ENCODE results near the gene FLAD1.

Gene FLAD1

DNA sequence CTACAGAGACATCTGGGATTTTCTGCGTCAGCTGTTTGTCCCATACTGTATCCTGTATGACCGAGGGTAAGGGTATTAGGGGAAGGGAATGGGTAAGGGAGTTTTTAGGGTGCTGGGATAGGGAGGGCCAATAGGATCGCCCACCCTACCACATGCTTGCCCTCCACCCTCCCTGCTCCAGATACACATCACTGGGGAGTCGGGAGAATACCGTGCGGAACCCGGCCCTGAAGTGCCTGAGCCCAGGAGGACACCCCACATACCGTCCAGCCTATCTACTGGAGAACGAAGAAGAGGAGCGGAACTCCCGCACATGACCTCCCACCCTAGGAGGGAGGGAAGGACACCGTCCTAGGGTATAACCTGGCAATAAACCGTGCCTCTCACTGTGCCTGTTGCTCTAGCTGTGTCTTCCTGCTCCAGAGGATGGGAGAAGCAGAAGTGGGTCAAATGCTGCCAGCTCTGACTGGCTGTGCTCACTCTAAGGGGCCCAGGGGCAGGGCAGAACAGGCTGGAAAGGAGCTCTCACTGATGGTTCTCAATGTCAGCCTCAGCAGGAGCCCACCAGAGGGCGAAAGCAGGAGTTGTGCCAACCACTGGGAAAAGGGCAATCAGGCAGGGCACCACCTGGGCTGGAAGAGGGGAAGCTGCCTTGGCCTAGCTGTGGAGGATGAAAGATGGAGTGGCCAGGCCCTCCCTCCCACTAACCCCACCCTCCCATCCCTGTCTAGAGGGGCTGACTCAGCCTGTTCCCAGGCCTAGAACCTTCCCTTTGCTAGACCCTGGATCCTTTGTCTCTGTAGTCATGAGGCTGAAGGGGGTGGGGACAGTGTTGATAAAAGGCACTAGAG is 9.8 kb downstream of the FLAD1 start:
- peak; percentile 52 for DNase-seq (ENCODE audit: low read depth)

- no peak for DNase-seq (ENCODE audit: low read depth)
Measured at GRCh38 chr1:154993572-154994268, 10.6 kb downstream of the FLAD1 start, which contains the start of gene LENEP. LENEP (plus strand) TSS chr1:154993586; CDS start chr1:154993608, 22 bp downstream.

- DNase-seq (ENCODE audit: low read depth): no peak
Measured at GRCh38 chr1:154994269-154994587, 11.1 kb downstream of the FLAD1 start.

DNA sequence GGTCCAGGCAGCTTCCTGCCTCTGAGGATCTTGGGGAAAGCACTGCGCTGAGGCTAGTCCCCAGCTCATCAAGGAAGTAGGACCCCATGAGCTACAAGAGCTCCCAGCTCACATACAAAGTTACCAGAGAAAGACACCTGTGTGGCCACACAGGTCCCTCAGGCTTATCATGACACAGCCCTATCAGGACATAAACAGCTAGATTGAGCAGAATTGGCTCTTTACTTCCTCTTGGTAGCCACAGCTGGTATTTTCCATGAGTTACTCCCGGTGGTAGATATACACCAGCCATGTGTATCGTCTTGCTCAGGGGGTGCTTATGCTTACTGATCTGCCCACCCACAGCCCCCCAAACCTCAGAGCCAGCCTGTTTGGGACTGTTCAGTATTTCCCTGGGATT is 11.4 kb downstream of the FLAD1 start:
- no peak for DNase-seq (ENCODE audit: low read depth)

DNA sequence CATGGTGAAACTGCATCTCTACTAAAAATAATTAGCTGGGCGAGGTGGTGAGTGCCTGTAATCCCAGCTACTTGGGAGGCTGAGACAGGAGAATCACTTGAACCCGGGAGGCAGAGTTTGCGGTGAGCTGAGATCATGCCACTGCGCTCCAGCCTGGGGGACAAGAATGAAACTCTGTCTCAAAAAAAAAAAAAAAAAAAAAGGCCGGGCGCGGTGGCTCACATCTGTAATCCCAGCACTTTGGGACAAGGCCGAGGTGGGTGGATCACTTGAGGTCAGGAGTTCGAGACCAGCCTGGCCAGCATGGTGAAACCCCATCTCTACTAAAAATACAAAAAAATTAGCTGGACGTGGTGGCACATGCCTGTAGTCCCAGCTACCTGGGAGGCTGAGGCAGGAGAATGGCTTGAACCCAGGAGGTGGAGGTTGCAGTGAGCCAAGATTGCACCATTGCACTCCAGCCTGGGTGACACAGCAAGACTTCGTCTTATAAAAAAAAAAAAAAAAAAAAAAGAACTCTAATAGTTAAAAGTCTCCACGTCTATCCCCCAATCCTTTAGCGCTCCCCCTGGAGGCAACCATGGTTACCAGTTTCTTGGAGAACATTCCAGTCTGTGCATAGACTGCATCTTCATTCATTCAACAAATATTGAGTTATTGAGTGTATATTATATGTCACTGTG is 12.3 kb downstream of the FLAD1 start:
- peak; percentile 86 for DNase-seq (ENCODE audit: low read depth)

DNA sequence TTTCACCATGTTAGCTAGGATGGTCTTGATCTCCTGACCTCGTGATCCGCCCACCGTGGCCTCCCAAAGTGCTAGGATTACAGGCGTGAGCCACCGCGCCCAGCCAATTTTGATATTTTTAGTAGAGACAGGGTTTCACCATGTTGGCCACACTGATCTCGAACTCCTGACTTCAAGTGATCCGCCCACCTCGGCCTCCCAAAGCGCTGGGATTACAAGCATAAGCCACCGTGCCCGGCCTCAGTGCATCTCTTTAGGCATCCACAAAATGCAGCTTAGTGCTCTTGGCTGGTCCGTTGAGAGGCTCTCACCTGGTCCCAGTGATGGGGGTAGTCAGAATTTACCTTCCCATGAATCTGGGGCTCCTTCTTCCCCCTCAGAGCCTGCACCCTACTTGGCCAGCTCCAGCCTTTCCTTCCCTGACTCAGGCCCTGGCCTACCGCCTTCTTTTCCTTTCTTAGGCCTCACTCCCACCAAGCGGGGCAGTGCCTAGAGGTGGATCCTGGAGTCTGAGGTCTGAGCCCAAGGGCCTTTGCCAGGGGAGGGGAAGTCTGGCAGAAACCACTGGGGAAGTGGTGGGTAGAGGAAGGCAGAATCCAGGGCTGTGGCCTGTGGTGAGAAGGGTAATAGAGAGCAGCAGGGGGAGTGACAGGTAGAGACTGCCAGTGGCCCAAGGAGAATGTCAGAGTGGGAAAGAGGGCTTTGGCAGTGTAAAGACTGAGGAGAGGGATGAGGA is 14.0 kb downstream of the FLAD1 start:
- DNase-seq (ENCODE audit: low read depth): no peak

- no peak for DNase-seq (ENCODE audit: low read depth)
Measured at GRCh38 chr1:154998201-154998780, 15.1 kb downstream of the FLAD1 start.

DNA sequence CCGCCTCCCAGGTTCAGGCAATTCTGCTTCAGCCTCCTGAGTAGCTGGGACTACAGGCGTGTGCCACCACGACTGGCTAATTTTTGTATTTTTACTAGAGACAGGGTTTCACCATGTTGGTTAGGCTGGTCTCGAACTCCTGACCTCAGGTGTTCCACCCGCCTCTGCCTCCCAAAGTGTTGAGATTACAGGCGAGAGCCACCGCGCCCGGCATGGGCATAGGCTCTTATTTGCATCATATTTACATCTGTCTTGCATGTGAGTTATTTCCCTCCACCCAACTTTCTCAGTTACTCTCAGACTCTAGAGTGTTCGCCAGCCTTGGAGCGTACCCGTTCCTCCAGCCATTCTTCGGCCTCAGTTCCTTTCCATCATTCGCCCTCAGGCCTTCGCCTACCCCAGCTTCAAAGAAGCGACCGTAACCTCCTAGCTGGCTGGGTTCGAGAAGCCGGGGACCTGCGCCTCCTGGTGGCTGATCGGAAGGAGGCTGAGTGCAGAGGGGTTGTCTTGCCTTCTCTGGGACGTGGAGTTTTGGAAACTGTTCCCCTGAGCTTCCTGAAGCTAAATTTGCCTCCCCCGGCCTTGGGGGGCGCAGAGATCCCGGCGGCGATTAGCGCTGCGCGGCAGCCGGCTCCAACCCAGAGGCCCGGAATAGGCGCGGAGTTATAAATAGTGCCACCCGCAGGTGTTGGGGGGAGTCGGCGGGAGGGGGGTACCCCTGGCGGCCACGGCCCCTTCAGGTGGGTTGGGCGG is 15.8 kb downstream of the FLAD1 start:
- DNase-seq (ENCODE audit: low read depth): peak; percentile 74

- no peak for DNase-seq (ENCODE audit: low read depth)
Measured at GRCh38 chr1:154999571-155000410, 16.6 kb downstream of the FLAD1 start.

GRCh38 chr1:155000411-155000725 is 17.2 kb downstream of the FLAD1 start:
- no peak for DNase-seq (ENCODE audit: low read depth)

GRCh38 chr1:155000726-155001424 is 17.7 kb downstream of the FLAD1 start:
- peak; percentile 83 for DNase-seq (ENCODE audit: low read depth)

DNA sequence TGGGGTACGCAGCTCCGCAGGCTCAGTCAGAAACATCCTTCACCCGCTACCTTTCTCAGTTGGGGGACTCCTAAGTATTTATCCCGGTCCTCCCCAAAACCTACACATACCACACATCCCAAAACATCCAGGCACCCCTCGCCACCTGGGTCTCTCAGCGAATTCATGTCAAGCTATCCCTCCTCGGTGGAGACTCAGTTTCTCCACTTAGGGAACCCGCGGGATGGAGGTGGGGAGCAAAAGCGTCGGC is 18.2 kb downstream of the FLAD1 start:
- no peak for DNase-seq (ENCODE audit: low read depth)

GRCh38 chr1:155001675-155002463 is 18.7 kb downstream of the FLAD1 start:
- DNase-seq (ENCODE audit: low read depth): peak; percentile 99

DNA sequence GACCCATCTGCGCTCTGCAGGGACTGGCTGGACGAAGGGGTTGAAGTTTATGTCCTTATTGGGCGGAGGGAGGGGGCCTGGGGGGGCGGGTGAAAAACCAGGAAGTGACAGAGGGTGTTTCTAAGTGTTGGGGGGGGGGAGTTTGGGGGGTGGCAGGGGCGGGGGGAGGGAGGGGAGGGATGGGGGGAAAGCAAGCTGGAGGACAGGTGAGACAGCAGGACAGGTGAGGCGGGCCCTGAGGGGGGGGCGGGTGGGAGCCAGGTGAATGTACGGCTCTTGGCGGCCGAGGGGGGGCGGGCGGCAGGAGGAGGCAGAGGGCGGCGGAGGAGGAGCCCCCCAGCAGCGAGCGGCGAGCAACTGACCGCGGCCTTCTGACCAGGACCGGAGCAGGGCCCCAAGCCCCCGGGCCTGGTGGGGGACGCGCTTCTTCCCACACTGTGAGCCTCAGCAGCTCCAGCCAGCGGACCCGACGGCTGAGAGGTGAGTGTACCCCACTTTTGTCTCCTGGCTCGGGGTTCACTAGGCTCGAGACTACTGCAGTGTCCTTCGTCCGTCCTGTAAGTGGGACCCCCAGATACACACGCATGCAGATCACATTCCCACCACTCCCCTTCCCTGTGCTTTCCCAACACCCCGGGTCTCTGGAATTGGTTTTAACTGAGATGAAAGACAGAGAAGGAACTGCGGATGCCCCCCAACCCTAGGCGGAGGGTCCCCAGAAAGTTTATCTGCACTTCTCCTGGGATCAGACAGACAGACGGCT is 19.5 kb downstream of the FLAD1 start, which contains the start of gene ZBTB7B:
ZBTB7B (plus strand) TSS at position 339 of the 763 bp plus-strand sequence. CDS start 11,859 bp downstream, outside the sequence.
- DNase-seq (ENCODE audit: low read depth): peak; percentile 46

GRCh38 chr1:155003227-155003765 is 20.2 kb downstream of the FLAD1 start:
- DNase-seq (ENCODE audit: low read depth): peak; percentile 21

DNA sequence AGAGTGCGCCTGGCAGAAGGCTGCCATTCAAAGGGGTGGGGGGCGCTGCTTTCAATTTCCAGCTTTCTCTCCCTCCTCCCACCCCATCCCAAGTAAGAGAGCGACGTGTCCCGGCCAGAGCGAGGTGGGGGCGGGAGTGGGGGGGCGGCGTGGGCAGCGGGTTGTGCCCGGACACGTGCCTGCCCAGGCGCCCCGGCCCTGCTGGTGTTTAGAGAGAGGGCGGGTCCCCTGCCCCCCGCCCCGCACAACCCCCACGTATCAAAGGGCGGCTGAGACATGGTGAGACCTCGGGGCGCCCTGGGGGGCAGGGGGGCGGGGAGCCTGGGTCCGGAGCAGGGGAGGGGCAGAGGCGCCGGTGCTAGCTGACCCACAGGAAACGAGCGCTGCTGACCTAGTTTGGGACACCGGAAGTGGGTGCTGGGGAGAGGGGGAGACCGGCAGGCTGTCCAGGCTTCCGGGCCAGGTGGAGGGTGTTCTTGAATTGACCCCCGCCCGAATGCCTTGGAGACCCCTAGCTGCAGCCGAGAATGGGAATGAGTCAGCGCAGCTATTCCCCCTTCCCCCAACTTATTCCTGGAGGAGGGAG is 20.7 kb downstream of the FLAD1 start:
- peak; percentile 71 for DNase-seq (ENCODE audit: low read depth)

GRCh38 chr1:155004352-155005075 is 21.4 kb downstream of the FLAD1 start:
- no peak for DNase-seq (ENCODE audit: low read depth)

All from EH (cell line).